Measurements from ENCODE around the gene ZSWIM3. TPM values are rescaled to one million over a fixed set of nuclear protein-coding genes. Genes with fewer than 3 reads are reported as not detected.

ZSWIM3 gene
- total and polyA plus RNA-seq, 2 donors (not counting 3 experiments of a cell fraction or from before 2014, with no cell fraction given) = 3.8 to 4.4 TPM

DNA sequence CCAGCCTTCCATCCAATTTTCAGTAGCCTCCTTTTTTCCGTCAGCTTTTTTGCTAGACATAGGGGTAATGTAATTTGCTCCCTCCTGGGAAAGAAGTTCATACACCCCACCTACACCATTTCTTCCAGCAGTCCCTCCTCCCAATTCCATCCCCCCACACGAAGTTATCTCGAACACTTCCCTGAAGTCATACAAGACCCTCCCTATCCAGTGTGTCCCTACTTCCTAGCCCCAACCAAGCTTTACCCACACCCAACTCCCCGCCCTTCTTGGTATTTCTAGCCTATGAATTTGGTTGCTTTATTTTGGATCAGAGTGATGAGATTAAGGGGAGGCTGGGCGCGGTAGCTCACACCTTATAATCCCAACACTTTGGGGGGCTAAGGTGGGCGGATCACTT, 43.9 kb upstream of the ZSWIM3 start:
- Histone ChIP-seq H4K20me1 (replicated peaks; ENCODE audit: control insufficient read depth, extremely low read depth, insufficient read depth, low read length) (no peaks in the 10 kb centered on the region), H3K9me3 (replicated peaks; ENCODE audit: control insufficient read depth, insufficient read depth, low read length) (no peaks in the 10 kb centered on the region), H3K27me3 (ENCODE audit: control insufficient read depth in 2 of 2, insufficient read depth in 2 of 2, low read length in 2 of 2) (no peaks in the 10 kb centered on the region), H3K4me2 (ENCODE audit: insufficient read depth, low read length) (peak overlapping the region; percentile 91), H3K27ac (ENCODE audit: insufficient read depth, low read depth, low read length) (peak overlapping the region; percentile 41), H2AFZ (ENCODE audit: low read depth, low read length) (peak overlapping the region; percentile 76), H3K9ac (replicated peaks; ENCODE audit: extremely low read depth, insufficient read depth, low read length) (peak overlapping the region; percentile 78), H3K36me3 (ENCODE audit: control insufficient read depth in 2 of 2, extremely low read depth in 1 of 2, insufficient read depth in 2 of 2, low read length in 2 of 2) (peaks cover 3 to 10% of the 10 kb centered on the region in 2 experiments), H3K4me3 (replicated peaks in 1 of 3; ENCODE audit: insufficient read depth in 1 of 3, low read depth in 1 of 3, low read length in 3 of 3) (peak overlapping the region; percentile 59 to 96 (median 90)), H3K9me1 (replicated peaks; ENCODE audit: control insufficient read depth, extremely low read depth, insufficient read depth, low read length) (no peaks in the 10 kb centered on the region), H3K79me2 (ENCODE audit: control insufficient read depth, insufficient read depth, low read length) (peaks cover 25% of the 10 kb centered on the region), H3K4me1 (ENCODE audit: control insufficient read depth, extremely low read depth, insufficient read depth, low read length) (peaks cover 17% of the 10 kb centered on the region)
- FAIRE-seq = no peak
- no peak for DNase-seq (ENCODE audit: low read depth, low spot score)
- intact Hi-C loops (cut with micrococcal nuclease) = loop anchor here (10.0 kb wide), 2 partner anchors 271 to 551 kb away; partner anchors contain the start of gene NCOA5
- ChIA-PET CTCF (interaction anchor here (1.0 to 2.9 kb wide), 5 partner anchors 8 to 156 kb away, joined by 3 to 12 read pairs (median 5); no protein-coding TSS in a partner anchor), POLR2A (no interaction called here)
- dilution Hi-C loops (cut with MboI; ENCODE audit: extremely low pct_ligation_motif_present, low sequenced_read_pairs) = no loop called here
- TF ChIP-seq EZH2 (IDR thresholded peaks at IDR 0.05; ENCODE audit: borderline replicate concordance, low read depth, low read length, severe bottlenecking) (no peak), GATA2 (IDR thresholded peaks at IDR 0.05; ENCODE audit: insufficient read depth, insufficient read length, low read depth, low read length) (no peak), FOS (IDR thresholded peaks at IDR 0.05; ENCODE audit: borderline replicate concordance, insufficient read depth, low read length) (no peak), JUN (IDR thresholded peaks at IDR 0.05; ENCODE audit: borderline replicate concordance, insufficient read depth, insufficient read length, low read depth) (no peak), POLR2AphosphoS5 (IDR thresholded peaks at IDR 0.05; ENCODE audit: insufficient read depth, low read depth, low read length) (no peak), POLR2A (IDR thresholded peaks at IDR 0.05; ENCODE audit: low read depth, low read length) (no peak), MYC (IDR thresholded peaks at IDR 0.05; ENCODE audit: low read depth, low read length) (no peak)
- TF ChIP-seq, protein P1, sequence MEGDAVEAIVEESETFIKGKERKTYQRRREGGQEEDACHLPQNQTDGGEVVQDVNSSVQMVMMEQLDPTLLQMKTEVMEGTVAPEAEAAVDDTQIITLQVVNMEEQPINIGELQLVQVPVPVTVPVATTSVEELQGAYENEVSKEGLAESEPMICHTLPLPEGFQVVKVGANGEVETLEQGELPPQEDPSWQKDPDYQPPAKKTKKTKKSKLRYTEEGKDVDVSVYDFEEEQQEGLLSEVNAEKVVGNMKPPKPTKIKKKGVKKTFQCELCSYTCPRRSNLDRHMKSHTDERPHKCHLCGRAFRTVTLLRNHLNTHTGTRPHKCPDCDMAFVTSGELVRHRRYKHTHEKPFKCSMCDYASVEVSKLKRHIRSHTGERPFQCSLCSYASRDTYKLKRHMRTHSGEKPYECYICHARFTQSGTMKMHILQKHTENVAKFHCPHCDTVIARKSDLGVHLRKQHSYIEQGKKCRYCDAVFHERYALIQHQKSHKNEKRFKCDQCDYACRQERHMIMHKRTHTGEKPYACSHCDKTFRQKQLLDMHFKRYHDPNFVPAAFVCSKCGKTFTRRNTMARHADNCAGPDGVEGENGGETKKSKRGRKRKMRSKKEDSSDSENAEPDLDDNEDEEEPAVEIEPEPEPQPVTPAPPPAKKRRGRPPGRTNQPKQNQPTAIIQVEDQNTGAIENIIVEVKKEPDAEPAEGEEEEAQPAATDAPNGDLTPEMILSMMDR (IDR thresholded peaks at IDR 0.05; ENCODE audit: extremely low read depth in 1 of 2, insufficient read depth in 1 of 2, low read depth in 1 of 2, low read length in 2 of 2) = no peak
- TF ChIP-seq, protein P2, sequence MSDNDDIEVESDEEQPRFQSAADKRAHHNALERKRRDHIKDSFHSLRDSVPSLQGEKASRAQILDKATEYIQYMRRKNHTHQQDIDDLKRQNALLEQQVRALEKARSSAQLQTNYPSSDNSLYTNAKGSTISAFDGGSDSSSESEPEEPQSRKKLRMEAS (IDR thresholded peaks at IDR 0.05; ENCODE audit: insufficient read depth, insufficient read length) = no peak
- no TSS peak for BruUV-seq (replicated peaks)
